WTC11 (cell line): ENCODE measurements around the gene TAC4.

Source experiments
- NR1H2 ChIP-seq: sonication (generic); formaldehyde crosslinking; IDR thresholded peaks from 2 replicates; pipeline ENCODE4 v1.9.0; 2021; ENCODE audit warnings: mild to moderate bottlenecking, moderate library complexity, missing genetic modification reagents
- NR2C2 ChIP-seq: sonication (generic); formaldehyde crosslinking; IDR thresholded peaks from 2 replicates; pipeline ENCODE4 v1.8.0; 2022; ENCODE audit warnings: mild to moderate bottlenecking, missing genetic modification reagents
- NR3C1 ChIP-seq: sonication (generic); formaldehyde crosslinking; conservative IDR thresholded peaks from 2 replicates; pipeline ENCODE4 v1.8.1; 2023; ENCODE audit warnings: low read depth, mild to moderate bottlenecking, missing genetic modification reagents
- TEAD1 ChIP-seq: sonication (generic); formaldehyde crosslinking; IDR thresholded peaks from 2 replicates; pipeline ENCODE4 v1.8.0; 2022; ENCODE audit warnings: mild to moderate bottlenecking, missing genetic modification reagents
- TF ChIP-seq, protein P1 (sequence below): fragments of 200-600 bp; IDR thresholded peaks from 2 replicates; pipeline ENCODE4 v1.8.0; 2022; ENCODE audit warnings: antibody characterized with exemption
- TF ChIP-seq, protein P2 (sequence below): sonication (generic); formaldehyde crosslinking; IDR thresholded peaks from 2 replicates; pipeline ENCODE4 v1.8.1; 2022; ENCODE audit warnings: low read depth, missing genetic modification reagents, borderline replicate concordance
- TF ChIP-seq, protein P3 (sequence below): sonication (generic); formaldehyde crosslinking; IDR thresholded peaks from 2 replicates; pipeline ENCODE4 v1.8.1; 2023; ENCODE audit warnings: mild to moderate bottlenecking, moderate library complexity, missing genetic modification reagents
- TF ChIP-seq, protein P4 (sequence below): sonication (generic); formaldehyde crosslinking; IDR thresholded peaks from 2 replicates; pipeline ENCODE4 v1.8.0; 2023; ENCODE audit warnings: missing genetic modification reagents
- TF ChIP-seq, protein P5 (sequence below): fragments of 250-450 bp; sonication (Bioruptor Pico); IDR thresholded peaks from 2 replicates; pipeline ENCODE4 v2.1.2; 2022; ENCODE audit warnings: mild to moderate bottlenecking, moderate library complexity
- TF ChIP-seq, protein P6 (sequence below): fragments of 250-450 bp; sonication (Bioruptor Pico); IDR thresholded peaks from 2 replicates; pipeline ENCODE4 v1.9.0; 2021; ENCODE audit warnings: moderate library complexity, mild to moderate bottlenecking, inconsistent platforms, borderline replicate concordance

DNA sequence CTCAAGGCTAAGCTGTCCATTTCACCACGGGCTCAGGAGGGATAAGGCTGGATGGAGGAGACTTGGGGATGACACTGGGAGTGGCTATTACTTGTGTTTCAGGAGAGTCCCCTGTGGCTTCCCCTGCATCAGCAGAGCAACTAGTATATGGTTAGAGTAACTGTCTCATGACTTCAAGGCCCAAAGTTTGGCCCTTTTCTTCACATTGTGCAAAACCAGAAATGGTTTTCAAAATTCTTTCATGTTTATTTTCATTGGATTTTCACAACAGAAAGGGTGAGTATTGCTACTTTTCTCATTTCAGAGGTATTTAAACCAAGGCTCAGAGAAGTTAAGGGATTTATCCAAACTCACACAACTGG lies 18.1 kb upstream of the TAC4 start:
- TF ChIP-seq, protein P1, sequence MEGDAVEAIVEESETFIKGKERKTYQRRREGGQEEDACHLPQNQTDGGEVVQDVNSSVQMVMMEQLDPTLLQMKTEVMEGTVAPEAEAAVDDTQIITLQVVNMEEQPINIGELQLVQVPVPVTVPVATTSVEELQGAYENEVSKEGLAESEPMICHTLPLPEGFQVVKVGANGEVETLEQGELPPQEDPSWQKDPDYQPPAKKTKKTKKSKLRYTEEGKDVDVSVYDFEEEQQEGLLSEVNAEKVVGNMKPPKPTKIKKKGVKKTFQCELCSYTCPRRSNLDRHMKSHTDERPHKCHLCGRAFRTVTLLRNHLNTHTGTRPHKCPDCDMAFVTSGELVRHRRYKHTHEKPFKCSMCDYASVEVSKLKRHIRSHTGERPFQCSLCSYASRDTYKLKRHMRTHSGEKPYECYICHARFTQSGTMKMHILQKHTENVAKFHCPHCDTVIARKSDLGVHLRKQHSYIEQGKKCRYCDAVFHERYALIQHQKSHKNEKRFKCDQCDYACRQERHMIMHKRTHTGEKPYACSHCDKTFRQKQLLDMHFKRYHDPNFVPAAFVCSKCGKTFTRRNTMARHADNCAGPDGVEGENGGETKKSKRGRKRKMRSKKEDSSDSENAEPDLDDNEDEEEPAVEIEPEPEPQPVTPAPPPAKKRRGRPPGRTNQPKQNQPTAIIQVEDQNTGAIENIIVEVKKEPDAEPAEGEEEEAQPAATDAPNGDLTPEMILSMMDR, result no peak
- TF ChIP-seq, protein P2, sequence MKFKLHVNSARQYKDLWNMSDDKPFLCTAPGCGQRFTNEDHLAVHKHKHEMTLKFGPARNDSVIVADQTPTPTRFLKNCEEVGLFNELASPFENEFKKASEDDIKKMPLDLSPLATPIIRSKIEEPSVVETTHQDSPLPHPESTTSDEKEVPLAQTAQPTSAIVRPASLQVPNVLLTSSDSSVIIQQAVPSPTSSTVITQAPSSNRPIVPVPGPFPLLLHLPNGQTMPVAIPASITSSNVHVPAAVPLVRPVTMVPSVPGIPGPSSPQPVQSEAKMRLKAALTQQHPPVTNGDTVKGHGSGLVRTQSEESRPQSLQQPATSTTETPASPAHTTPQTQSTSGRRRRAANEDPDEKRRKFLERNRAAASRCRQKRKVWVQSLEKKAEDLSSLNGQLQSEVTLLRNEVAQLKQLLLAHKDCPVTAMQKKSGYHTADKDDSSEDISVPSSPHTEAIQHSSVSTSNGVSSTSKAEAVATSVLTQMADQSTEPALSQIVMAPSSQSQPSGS (CRISPR knock-in tag), result no peak
- TF ChIP-seq NR3C1 (no peak), NR2C2 (CRISPR knock-in tag) (no peak), NR1H2 (no peak), TEAD1 (no peak)
- TF ChIP-seq, protein P3, sequence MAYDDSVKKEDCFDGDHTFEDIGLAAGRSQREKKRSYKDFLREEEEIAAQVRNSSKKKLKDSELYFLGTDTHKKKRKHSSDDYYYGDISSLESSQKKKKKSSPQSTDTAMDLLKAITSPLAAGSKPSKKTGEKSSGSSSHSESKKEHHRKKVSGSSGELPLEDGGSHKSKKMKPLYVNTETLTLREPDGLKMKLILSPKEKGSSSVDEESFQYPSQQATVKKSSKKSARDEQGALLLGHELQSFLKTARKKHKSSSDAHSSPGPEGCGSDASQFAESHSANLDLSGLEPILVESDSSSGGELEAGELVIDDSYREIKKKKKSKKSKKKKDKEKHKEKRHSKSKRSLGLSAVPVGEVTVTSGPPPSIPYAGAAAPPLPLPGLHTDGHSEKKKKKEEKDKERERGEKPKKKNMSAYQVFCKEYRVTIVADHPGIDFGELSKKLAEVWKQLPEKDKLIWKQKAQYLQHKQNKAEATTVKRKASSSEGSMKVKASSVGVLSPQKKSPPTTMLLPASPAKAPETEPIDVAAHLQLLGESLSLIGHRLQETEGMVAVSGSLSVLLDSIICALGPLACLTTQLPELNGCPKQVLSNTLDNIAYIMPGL (CRISPR knock-in tag), result no peak
- TF ChIP-seq, protein P4, sequence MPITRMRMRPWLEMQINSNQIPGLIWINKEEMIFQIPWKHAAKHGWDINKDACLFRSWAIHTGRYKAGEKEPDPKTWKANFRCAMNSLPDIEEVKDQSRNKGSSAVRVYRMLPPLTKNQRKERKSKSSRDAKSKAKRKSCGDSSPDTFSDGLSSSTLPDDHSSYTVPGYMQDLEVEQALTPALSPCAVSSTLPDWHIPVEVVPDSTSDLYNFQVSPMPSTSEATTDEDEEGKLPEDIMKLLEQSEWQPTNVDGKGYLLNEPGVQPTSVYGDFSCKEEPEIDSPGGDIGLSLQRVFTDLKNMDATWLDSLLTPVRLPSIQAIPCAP (CRISPR knock-in tag), result no peak
- TF ChIP-seq, protein P5, sequence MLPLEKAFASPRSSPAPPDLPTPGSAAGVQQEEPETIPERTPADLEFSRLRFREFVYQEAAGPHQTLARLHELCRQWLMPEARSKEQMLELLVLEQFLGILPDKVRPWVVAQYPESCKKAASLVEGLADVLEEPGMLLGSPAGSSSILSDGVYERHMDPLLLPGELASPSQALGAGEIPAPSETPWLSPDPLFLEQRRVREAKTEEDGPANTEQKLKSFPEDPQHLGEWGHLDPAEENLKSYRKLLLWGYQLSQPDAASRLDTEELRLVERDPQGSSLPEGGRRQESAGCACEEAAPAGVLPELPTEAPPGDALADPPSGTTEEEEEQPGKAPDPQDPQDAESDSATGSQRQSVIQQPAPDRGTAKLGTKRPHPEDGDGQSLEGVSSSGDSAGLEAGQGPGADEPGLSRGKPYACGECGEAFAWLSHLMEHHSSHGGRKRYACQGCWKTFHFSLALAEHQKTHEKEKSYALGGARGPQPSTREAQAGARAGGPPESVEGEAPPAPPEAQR (CRISPR knock-in tag), result no peak
- TF ChIP-seq, protein P6, sequence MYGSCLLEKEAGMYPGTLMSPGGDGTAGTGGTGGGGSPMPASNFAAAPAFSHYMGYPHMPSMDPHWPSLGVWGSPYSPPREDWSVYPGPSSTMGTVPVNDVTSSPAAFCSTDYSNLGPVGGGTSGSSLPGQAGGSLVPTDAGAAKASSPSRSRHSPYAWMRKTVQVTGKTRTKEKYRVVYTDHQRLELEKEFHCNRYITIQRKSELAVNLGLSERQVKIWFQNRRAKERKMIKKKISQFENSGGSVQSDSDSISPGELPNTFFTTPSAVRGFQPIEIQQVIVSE (CRISPR knock-in tag), result no peak
